Ascending aorta (tissue), 2 donors: Measurements from ENCODE around the gene AMN. TPM values are rescaled to one million over a fixed set of nuclear protein-coding genes. Genes with fewer than 3 reads are reported as not detected.
"Not testable (repeated sequence)": the region's sequence is repeated elsewhere in the genome, so short reads cannot be mapped to it uniquely, and the experiment has no call there.

Source experiments
- DNase-seq, 2 donors: peaks; one replicate each; pipeline ENCODE4 v3.0.0-alpha.2; 2019; ENCODE audit warnings: low spot score in 2 of 2
- H3K27ac ChIP-seq, 2 donors: fragments of 200-600 bp; sonication (generic); one replicate each; pipeline ENCODE4 v1.5.1; 2016 to 2017; ENCODE audit warnings: mild to moderate bottlenecking in 1 of 2
- H3K27me3 ChIP-seq: fragments of 200-600 bp; sonication (generic); one replicate; pipeline ENCODE4 v1.5.1; 2017
- H3K36me3 ChIP-seq, 2 donors: fragments of 200-600 bp; sonication (generic); one replicate each; pipeline ENCODE4 v1.5.1; 2016
- H3K4me1 ChIP-seq, 2 donors: fragments of 200-600 bp; sonication (generic); one replicate each; pipeline ENCODE4 v1.5.1; 2016 to 2017; ENCODE audit warnings: mild to moderate bottlenecking in 1 of 2
- H3K4me3 ChIP-seq, 2 donors: fragments of 200-600 bp; sonication (generic); one replicate each; pipeline ENCODE4 v1.5.1; 2016 to 2017; ENCODE audit warnings: mild to moderate bottlenecking in 1 of 2
- H3K9me3 ChIP-seq, 2 donors: fragments of 200-600 bp; sonication (generic); one replicate each; pipeline ENCODE4 v1.5.1; 2016
- intact Hi-C: fragments of 100-400 bp; cut with DNase I; formaldehyde crosslinking; loops from one replicate; pipeline ENCODE4 v1.15.1; 2023
- total RNA-seq: library from RNA; depleted of rRNA; stranded (reverse); fragments of >200 nt; gene quantifications from one replicate; pipeline ENCODE4 v1.1.0, GENCODE V29; 2016
- TF ChIP-seq, protein P1 (sequence below), 3 experiments: fragments of 200-600 bp in 2 of 3; fragments of 450-650 bp in 1 of 3; sonication (generic) in 2 of 3; IDR thresholded peaks; one replicate each; pipeline ENCODE4 v1.5.1; 2016 to 2019; ENCODE audit warnings: antibody characterized with exemption in 3 of 3, mild to moderate bottlenecking in 1 of 3, moderate library complexity in 1 of 3

The AMN gene
- total RNA-seq, 1 donor from 2014 or later = 0.32 TPM

DNA sequence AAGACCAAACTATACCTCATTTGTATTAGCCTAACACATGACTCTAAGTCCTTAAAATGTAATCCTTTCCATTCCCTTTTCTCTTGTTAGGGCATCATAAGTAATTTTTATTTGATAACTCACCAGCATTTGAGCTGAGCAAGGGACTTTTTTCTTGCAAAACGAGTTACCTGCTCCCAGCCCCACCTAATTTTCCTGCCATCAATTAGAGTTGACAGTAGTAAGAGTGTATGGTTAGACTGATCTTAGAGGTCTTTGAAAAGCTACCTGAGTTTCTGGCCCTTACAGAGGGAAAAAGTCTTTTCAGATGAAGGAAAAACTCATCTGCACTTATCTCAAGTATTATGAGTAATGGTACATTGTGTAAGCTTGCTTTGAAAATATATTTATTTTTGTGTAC, 33.7 kb upstream of the AMN start:
- no peak overlapping the region for H3K4me3 ChIP-seq
- H3K27me3 ChIP-seq = no peaks in the 10 kb centered on the region
- H3K4me1 ChIP-seq = no peaks in the 10 kb centered on the region
- TF ChIP-seq, protein P1, sequence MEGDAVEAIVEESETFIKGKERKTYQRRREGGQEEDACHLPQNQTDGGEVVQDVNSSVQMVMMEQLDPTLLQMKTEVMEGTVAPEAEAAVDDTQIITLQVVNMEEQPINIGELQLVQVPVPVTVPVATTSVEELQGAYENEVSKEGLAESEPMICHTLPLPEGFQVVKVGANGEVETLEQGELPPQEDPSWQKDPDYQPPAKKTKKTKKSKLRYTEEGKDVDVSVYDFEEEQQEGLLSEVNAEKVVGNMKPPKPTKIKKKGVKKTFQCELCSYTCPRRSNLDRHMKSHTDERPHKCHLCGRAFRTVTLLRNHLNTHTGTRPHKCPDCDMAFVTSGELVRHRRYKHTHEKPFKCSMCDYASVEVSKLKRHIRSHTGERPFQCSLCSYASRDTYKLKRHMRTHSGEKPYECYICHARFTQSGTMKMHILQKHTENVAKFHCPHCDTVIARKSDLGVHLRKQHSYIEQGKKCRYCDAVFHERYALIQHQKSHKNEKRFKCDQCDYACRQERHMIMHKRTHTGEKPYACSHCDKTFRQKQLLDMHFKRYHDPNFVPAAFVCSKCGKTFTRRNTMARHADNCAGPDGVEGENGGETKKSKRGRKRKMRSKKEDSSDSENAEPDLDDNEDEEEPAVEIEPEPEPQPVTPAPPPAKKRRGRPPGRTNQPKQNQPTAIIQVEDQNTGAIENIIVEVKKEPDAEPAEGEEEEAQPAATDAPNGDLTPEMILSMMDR (IDR thresholded peaks at IDR 0.05) = no peak
- DNase-seq = no peak
- H3K9me3 ChIP-seq = no peaks in the 10 kb centered on the region
- peaks cover 0 to 13% of the 10 kb centered on the region in 2 donors for H3K36me3 ChIP-seq
- H3K27ac ChIP-seq = no peak overlapping the region
- intact Hi-C loops = no loop called here

DNA sequence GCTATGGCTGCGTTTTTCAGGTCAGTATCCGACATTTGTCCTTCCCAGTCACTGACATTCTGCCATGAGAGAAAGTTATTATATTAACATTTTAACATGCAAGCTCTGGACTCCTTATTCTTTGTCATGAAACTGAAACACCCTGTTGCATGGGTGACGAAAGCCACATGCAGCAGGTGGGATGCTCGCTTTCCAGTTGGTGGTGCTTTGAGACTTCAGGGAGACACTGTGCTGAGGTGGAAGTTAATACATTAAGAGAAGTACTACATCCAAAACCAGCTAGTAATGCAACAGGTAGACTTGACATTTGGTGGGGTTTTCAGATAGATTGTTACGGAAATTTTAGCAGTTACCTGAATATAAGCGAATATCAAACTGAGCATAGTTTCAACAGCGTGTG, 32.8 kb upstream of the AMN start:
- Histone ChIP-seq H3K4me3 (no peak overlapping the region), H3K4me1 (no peaks in the 10 kb centered on the region), H3K9me3 (no peaks in the 10 kb centered on the region), H3K27me3 (no peaks in the 10 kb centered on the region), H3K36me3 (peaks cover 0 to 13% of the 10 kb centered on the region in 2 donors), H3K27ac (no peak overlapping the region)
- TF ChIP-seq, protein P1 (IDR thresholded peaks at IDR 0.05) = no peak
- no peak for DNase-seq
- intact Hi-C loops = no loop called here

DNA sequence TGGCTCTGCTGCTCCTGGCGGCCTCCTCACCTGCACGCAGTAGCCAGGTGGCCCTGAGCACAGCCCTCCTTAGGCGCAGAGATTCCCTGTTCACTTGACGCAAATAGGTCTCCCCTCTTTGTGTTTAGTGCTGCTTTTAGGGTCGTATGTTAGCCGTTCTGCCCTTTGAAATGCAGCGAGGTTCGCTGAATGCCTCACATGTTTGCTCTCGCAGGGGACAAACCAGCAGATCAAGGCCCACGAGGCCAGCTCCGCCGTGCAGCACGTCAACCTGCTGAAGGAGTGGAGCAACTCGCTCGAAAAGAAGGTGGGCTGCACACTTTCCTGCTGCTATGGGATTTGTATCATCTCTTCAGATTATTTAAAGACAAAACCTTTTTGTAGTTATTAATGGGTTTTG, 31.4 kb upstream of the AMN start:
- Histone ChIP-seq H3K9me3 (no peaks in the 10 kb centered on the region), H3K27ac (no peak overlapping the region), H3K36me3 (peaks cover 0 to 8% of the 10 kb centered on the region in 2 donors), H3K27me3 (no peaks in the 10 kb centered on the region), H3K4me1 (no peaks in the 10 kb centered on the region), H3K4me3 (no peak overlapping the region)
- TF ChIP-seq, protein P1 (IDR thresholded peaks at IDR 0.05) = no peak
- DNase-seq = no peak
- intact Hi-C loops = no loop called here

DNA sequence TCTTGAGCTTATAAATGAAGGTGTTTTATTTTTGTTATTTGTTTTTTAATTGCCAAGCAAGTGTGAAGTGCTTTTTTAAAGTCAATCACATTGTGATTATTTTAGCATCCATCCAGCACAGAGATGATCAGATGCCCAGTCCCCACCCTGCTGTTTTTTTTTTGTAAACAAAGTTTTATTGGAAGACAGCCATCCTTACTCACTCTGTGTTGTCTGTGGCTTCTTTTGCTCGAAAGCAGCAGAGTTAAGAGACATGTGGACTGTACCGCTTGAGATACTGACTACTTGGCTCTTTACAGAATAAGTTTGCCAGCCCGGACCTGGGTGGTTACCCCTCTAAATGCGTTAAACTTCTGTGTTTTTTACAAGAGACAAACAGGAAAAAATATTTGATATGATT, 30.9 kb upstream of the AMN start:
- Histone ChIP-seq H3K27ac (no peak overlapping the region), H3K4me1 (no peaks in the 10 kb centered on the region), H3K4me3 (no peak overlapping the region), H3K36me3 (peaks cover 0 to 6% of the 10 kb centered on the region in 2 donors), H3K9me3 (no peaks in the 10 kb centered on the region), H3K27me3 (no peaks in the 10 kb centered on the region)
- DNase-seq = no peak
- intact Hi-C loops = no loop called here
- TF ChIP-seq, protein P1 (IDR thresholded peaks at IDR 0.05) = no peak

DNA sequence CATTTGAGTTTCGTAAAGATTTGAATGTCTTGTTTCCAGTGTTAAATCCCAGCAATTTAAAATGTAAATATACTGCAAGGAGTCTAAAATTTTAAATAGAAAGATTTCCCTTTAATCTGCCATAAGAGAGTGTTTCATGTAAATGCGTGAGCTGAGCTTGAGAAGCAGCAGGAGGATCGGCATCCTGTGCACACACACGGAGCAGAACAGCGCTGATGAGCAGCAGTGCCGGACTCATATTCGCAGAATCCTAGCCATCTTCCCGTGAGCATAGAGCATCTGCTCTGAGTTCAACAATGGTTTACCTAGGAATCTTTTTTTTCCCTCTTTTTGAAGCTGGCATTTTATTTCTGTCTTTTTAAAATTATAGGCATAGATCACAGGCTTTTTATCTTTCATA, 29.8 kb upstream of the AMN start:
- H3K4me3 ChIP-seq = no peak overlapping the region
- peaks cover 0 to 12% of the 10 kb centered on the region in 2 donors for H3K36me3 ChIP-seq
- intact Hi-C loops = no loop called here
- no peaks in the 10 kb centered on the region for H3K27me3 ChIP-seq
- H3K27ac ChIP-seq = no peak overlapping the region
- no peaks in the 10 kb centered on the region for H3K9me3 ChIP-seq
- TF ChIP-seq, protein P1 (IDR thresholded peaks at IDR 0.05) = no peak
- no peak for DNase-seq
- no peaks in the 10 kb centered on the region for H3K4me1 ChIP-seq

DNA sequence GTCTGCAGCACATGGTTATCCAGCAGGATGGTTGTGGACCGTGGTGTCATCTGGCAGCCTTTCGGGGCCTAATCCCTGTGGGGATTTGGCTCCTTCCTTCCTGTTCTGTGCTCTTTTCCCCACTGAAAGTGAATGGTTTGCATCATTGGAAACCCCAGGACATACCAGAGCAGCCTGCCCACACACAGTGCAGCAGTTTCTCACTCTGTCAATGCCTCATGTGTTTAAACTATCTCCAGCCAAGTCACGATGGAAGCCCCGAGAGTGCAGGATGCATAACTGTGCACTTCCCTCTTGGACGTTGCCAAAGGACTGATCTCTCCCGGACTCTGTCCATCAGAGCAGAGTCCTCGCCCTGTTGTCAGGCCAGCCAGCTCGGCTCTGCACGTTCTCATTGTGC, 29.0 kb upstream of the AMN start:
- Histone ChIP-seq H3K4me3 (no peak overlapping the region), H3K27me3 (no peaks in the 10 kb centered on the region), H3K4me1 (no peaks in the 10 kb centered on the region), H3K36me3 (peaks cover 0 to 13% of the 10 kb centered on the region in 2 donors), H3K27ac (no peak overlapping the region), H3K9me3 (no peaks in the 10 kb centered on the region)
- TF ChIP-seq, protein P1 (IDR thresholded peaks at IDR 0.05) = no peak
- no peak for DNase-seq
- intact Hi-C loops = no loop called here

DNA sequence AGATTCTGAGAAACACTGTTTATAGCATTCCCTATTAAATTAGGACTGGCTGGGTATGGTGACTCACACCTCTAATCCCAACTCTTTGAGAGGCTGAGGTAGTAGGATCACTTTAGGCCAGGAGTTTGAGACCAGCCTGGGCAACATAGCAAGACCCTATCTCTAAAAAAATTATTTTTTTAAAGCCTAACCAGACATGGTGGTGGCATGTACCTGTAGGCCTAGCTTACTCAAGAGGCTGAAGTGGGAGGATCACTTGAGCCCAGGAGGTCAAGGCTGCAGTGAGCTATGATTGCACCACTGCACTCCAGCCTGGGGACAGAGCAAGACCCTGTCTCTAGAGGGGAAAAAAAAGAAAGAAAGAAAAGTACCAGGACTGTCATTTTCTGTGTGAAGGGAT, 25.7 kb upstream of the AMN start:
- intact Hi-C loops, H3K27ac ChIP-seq, H3K4me1 ChIP-seq, DNase-seq, H3K9me3 ChIP-seq, H3K4me3 ChIP-seq, H3K27me3 ChIP-seq: not testable (repeated sequence)
- peaks cover 4 to 15% of the 10 kb centered on the region in 2 donors for H3K36me3 ChIP-seq
